GM18951 (cell line): ENCODE measurements around the gene SIGLEC14.

Source experiments
- POLR2A ChIP-seq: IDR thresholded peaks from 4 replicates; pipeline ENCODE4 v1.6.1; 2011; ENCODE audit warnings: mild to moderate bottlenecking; ENCODE audit not compliant: insufficient read length, insufficient read depth; ENCODE audit errors: extremely low read depth
- in situ Hi-C: fragments of 300-500 bp; cut with MboI; formaldehyde crosslinking; loops from one replicate; pipeline ENCODE4 v1.12.0; 2022; ENCODE audit warnings: low sequenced_read_pairs, mixed read lengths, inconsistent platforms; ENCODE audit not compliant: unreplicated experiment

The SIGLEC14 gene

GRCh38 chr19:51626675-51627074 is 19.9 kb downstream of the SIGLEC14 start:
- no peak for TF ChIP-seq POLR2A
- in situ Hi-C loops, result no loop called here

DNA sequence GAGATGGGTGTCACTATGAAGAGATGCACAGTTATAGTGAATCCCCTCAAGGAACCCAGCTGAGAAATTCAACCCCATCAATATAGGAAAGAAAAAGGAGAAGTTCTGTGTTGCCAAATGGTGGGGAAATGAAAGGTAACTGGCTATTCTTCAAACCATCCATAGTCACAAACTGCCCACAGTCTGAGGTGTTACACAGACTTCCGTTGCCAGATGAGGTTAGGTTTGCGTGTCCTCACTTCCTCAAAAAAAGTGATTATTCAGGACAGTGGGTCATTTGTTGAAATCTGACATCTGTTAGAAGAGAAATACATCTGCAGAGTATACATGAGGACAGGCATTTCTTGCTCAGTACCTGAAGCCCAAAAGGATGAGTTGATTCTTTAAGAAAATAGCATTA is 25.4 kb downstream of the SIGLEC14 start:
- in situ Hi-C loops, result no loop called here
- TF ChIP-seq POLR2A, result no peak

GRCh38 chr19:51615991-51616390 is 30.6 kb downstream of the SIGLEC14 start:
- in situ Hi-C loops, result no loop called here
- no peak for TF ChIP-seq POLR2A

GRCh38 chr19:51614789-51615188 is 31.8 kb downstream of the SIGLEC14 start:
- in situ Hi-C loops, result no loop called here
- TF ChIP-seq POLR2A, result no peak

DNA sequence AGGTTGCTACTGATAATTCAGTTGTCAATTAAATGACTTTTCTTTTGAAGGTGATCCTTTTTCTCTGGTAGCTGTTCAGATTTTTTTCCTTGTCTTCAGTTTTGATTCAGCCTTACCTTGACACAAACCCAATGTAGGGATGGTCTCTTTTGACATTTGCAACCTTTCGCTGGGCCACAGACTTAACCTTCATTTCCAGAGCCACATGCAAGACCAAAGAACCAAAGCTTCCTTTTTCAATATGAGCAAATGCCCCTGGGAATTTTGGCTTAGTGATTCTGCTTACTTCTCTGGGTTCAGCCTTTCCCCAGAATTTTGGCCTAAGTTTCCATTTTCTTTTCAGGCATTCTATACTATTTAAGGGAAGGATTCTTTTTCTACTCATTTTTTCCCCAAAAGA is 36.0 kb downstream of the SIGLEC14 start:
- in situ Hi-C loops, result no loop called here
- TF ChIP-seq POLR2A, result no peak

DNA sequence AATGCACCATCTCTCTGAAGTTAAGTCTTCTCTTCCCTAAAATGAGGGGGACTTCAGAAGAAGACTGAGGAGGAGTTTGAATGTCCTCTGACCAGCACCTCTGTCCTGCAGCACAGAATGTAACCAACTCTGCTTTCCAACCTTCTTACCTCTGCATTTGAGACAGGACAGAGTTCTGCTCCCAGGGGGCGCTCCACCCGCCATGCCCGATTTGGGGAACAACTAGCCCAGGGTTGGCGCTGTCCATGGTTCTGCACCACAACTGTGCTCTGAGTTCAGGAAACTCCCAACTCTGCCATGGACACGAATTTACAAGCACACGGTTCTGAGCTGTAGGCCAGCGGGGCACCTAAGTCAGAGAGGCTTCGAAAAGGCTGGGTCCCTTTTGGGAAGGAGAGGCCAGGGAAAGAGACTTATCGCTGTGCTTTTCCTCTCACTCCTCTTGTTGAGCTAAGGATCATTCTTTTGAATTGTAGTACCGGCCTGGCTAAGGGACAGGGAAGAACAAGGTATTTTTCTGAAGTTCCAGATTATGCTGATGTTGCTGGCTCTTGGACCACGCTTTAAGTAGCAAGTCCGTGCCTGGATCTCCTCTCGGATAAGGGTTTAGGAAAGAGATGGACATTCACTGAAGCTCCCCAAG is 38.6 kb downstream of the SIGLEC14 start:
- in situ Hi-C loops, result no loop called here
- no peak for TF ChIP-seq POLR2A

DNA sequence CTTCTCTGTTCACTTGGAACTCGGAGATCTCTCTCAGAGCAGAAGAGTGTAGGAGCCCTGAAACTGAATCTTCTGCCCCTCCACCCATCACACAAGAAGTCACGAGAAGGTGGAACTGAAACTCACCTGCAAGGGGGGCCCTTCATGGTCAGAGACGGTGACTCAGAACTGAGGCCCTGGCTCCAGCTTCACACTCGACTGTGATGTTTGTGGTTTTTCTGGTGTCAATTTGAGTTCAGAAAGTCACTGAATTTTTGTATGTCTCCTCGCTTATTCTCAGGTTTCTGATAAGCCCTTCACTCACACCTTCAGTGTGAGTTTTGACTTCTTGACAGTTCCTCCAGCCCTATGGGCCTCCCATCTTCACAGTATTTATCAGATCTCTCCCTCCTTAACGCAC is 39.5 kb downstream of the SIGLEC14 start:
- TF ChIP-seq POLR2A, result no peak
- in situ Hi-C loops, result no loop called here

- in situ Hi-C loops, result no loop called here
- TF ChIP-seq POLR2A, result no peak
Measured at GRCh38 chr19:51602189-51602854, 44.3 kb downstream of the SIGLEC14 start.

GRCh38 chr19:51600940-51601580 is 45.6 kb downstream of the SIGLEC14 start:
- in situ Hi-C loops, result no loop called here

GRCh38 chr19:51599084-51599483 is 47.5 kb downstream of the SIGLEC14 start:
- no peak for TF ChIP-seq POLR2A
- in situ Hi-C loops, result no loop called here

More at GRCh38 chr19:51600940-51601580, 45.6 kb downstream of the SIGLEC14 start:
- peak; percentile 15 for TF ChIP-seq POLR2A

GRCh38 chr19:51598159-51598915 is 48.3 kb downstream of the SIGLEC14 start:
- in situ Hi-C loops, result no loop called here
- no peak for TF ChIP-seq POLR2A

GRCh38 chr19:51595190-51596175 is 51.1 kb downstream of the SIGLEC14 start:
- in situ Hi-C loops, result no loop called here
- TF ChIP-seq POLR2A, result no peak

- in situ Hi-C loops, result no loop called here
- TF ChIP-seq POLR2A, result no peak
Measured at GRCh38 chr19:51594774-51595109, 51.9 kb downstream of the SIGLEC14 start.
